ENCODE results near the gene NCDN. TPM values are rescaled to one million over a fixed set of nuclear protein-coding genes. Genes with fewer than 3 reads are reported as not detected.

NCDN gene, protein sequence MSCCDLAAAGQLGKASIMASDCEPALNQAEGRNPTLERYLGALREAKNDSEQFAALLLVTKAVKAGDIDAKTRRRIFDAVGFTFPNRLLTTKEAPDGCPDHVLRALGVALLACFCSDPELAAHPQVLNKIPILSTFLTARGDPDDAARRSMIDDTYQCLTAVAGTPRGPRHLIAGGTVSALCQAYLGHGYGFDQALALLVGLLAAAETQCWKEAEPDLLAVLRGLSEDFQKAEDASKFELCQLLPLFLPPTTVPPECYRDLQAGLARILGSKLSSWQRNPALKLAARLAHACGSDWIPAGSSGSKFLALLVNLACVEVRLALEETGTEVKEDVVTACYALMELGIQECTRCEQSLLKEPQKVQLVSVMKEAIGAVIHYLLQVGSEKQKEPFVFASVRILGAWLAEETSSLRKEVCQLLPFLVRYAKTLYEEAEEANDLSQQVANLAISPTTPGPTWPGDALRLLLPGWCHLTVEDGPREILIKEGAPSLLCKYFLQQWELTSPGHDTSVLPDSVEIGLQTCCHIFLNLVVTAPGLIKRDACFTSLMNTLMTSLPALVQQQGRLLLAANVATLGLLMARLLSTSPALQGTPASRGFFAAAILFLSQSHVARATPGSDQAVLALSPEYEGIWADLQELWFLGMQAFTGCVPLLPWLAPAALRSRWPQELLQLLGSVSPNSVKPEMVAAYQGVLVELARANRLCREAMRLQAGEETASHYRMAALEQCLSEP
- 34.1 TPM for polyA plus RNA-seq (2012; ENCODE audit: insufficient read length, low read depth)

DNA sequence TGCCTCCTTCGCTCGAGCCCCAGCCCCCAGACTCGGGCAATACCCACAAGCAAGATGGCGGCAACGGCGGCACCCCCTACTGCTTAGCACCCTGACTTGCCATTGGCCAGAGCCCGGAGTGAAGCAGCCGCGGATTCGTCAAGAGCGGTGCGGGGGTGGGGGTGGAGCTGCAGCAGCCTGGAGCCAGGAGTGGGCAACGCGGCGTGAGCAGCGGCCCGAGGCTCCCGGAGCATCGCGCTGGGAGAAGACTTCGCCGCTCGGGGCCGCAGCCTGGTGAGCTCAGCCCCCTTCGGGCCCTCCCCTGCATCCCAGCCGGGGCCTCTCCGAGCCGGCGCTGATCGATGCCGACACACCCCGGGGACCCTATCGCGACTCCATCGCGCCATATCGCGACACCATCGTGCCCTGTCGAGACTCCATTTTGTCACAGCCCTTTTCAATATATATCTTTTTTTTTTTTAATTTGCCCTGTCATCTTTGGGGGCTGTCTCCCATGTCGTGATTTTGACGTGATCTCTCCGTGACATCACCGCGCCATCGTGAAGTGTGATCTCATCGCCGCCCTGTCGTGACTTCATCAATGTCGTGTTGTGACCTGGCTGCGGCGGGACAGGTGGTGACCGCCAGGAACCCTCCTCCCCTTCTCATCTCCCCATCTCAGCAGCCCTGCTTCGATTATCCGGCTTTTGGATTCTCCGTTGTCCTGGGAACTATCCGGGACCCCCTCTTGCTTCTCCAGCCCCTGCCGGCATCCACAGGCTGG, at the start of gene NCDN:
NCDN (plus strand) TSS at position 189 of the 763 bp plus-strand sequence; CDS start at position 581, 392 bp downstream.
- TF ChIP-seq FOXP2 (optimal IDR thresholded peaks at IDR 0.05; ENCODE audit: borderline replicate concordance, extremely low read depth, extremely low read length, insufficient read depth), result no peak
- TF ChIP-seq SIN3A (IDR thresholded peaks at IDR 0.05; ENCODE audit: borderline replicate concordance, insufficient read depth, low read length), result peak; percentile 59; the same call in 1 of the 2 replicates
- TF ChIP-seq POLR2AphosphoS5 (IDR thresholded peaks at IDR 0.05; ENCODE audit: low read depth, low read length), result peak; percentile 86
- TF ChIP-seq TAF1 (IDR thresholded peaks at IDR 0.05; ENCODE audit: borderline replicate concordance, insufficient read depth, low read length), result peak; percentile 49; the same call in 1 of the 2 replicates
- TF ChIP-seq, protein P1, sequence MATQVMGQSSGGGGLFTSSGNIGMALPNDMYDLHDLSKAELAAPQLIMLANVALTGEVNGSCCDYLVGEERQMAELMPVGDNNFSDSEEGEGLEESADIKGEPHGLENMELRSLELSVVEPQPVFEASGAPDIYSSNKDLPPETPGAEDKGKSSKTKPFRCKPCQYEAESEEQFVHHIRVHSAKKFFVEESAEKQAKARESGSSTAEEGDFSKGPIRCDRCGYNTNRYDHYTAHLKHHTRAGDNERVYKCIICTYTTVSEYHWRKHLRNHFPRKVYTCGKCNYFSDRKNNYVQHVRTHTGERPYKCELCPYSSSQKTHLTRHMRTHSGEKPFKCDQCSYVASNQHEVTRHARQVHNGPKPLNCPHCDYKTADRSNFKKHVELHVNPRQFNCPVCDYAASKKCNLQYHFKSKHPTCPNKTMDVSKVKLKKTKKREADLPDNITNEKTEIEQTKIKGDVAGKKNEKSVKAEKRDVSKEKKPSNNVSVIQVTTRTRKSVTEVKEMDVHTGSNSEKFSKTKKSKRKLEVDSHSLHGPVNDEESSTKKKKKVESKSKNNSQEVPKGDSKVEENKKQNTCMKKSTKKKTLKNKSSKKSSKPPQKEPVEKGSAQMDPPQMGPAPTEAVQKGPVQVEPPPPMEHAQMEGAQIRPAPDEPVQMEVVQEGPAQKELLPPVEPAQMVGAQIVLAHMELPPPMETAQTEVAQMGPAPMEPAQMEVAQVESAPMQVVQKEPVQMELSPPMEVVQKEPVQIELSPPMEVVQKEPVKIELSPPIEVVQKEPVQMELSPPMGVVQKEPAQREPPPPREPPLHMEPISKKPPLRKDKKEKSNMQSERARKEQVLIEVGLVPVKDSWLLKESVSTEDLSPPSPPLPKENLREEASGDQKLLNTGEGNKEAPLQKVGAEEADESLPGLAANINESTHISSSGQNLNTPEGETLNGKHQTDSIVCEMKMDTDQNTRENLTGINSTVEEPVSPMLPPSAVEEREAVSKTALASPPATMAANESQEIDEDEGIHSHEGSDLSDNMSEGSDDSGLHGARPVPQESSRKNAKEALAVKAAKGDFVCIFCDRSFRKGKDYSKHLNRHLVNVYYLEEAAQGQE (IDR thresholded peaks at IDR 0.05; ENCODE audit: insufficient read depth in 1 of 2, low read depth in 2 of 2, low read length in 2 of 2), result peak in 1 of 2 experiments; percentile 35; a peak in 1 of 4 replicates

DNA sequence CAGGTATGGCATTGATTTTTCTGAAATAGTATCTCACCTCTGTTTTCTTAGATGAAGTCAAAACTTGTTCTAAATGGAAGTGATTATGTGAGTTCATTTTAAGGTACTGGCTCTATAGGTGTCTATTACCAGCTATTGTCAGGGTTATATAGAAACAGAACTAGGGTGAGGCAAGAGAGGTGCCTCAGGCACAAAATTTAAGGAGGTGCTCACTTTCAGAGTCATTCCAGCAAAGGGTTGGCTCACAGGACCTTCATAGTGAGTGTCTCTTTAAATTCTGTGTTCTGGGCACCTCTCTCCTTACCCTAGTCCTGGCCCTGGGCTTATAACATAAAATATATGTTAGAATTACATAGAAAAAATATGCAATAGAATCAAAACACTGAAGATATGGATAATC, 49.7 kb upstream of the NCDN start:
- TF ChIP-seq, protein P1 (IDR thresholded peaks at IDR 0.05; ENCODE audit: insufficient read depth in 1 of 2, low read depth in 2 of 2, low read length in 2 of 2), result no peak
- TF ChIP-seq TAF1 (IDR thresholded peaks at IDR 0.05; ENCODE audit: borderline replicate concordance, insufficient read depth, low read length), result no peak
- no peak for TF ChIP-seq SIN3A (IDR thresholded peaks at IDR 0.05; ENCODE audit: borderline replicate concordance, insufficient read depth, low read length)
- no peak for TF ChIP-seq POLR2AphosphoS5 (IDR thresholded peaks at IDR 0.05; ENCODE audit: low read depth, low read length)
- TF ChIP-seq FOXP2 (optimal IDR thresholded peaks at IDR 0.05; ENCODE audit: borderline replicate concordance, extremely low read depth, extremely low read length, insufficient read depth), result no peak

DNA sequence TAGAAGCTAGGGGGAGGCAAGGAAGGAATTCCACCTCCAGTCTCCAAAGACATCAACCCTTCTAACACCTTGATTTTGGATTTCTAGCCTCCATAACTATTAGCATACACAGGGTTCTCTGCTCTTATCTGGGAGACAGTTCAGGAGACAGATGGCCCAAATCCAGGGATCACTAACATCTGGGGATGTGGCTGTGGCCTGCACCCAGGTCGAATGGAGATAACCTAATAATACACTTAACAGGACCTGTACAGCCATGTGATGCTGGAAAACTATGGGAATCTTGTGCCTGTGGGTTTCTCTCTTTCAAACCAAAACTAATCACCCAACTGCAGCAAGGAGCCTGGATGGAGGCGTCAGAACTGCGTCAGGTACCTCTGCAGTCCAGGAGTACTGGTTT, 48.0 kb upstream of the NCDN start:
- TF ChIP-seq FOXP2 (optimal IDR thresholded peaks at IDR 0.05; ENCODE audit: borderline replicate concordance, extremely low read depth, extremely low read length, insufficient read depth), result no peak
- TF ChIP-seq TAF1 (IDR thresholded peaks at IDR 0.05; ENCODE audit: borderline replicate concordance, insufficient read depth, low read length), result no peak
- no peak for TF ChIP-seq POLR2AphosphoS5 (IDR thresholded peaks at IDR 0.05; ENCODE audit: low read depth, low read length)
- TF ChIP-seq SIN3A (IDR thresholded peaks at IDR 0.05; ENCODE audit: borderline replicate concordance, insufficient read depth, low read length), result no peak
- TF ChIP-seq, protein P1 (IDR thresholded peaks at IDR 0.05; ENCODE audit: insufficient read depth in 1 of 2, low read depth in 2 of 2, low read length in 2 of 2), result no peak

DNA sequence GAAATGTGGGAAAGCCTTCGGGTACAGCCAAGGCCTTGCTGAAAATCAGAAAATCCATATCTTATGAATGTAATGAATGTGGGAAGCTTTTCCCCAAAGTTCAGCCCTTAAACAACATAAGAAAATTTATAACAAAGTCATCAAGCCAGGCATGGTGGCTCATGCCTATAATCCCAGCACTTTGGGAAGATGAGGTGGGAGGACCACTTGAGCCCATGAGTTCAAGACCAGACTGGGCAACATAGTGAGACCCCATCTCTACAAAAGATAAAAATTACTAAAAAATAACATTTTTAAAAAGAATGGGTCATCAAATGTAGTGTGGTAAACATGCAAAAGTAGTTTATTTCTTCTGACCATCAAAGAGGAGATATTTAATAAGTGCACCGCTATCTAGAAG, 46.3 kb upstream of the NCDN start:
- TF ChIP-seq POLR2AphosphoS5 (IDR thresholded peaks at IDR 0.05; ENCODE audit: low read depth, low read length), result no peak
- TF ChIP-seq FOXP2 (optimal IDR thresholded peaks at IDR 0.05; ENCODE audit: borderline replicate concordance, extremely low read depth, extremely low read length, insufficient read depth), result no peak
- TF ChIP-seq, protein P1 (IDR thresholded peaks at IDR 0.05; ENCODE audit: insufficient read depth in 1 of 2, low read depth in 2 of 2, low read length in 2 of 2), result no peak
- TF ChIP-seq SIN3A (IDR thresholded peaks at IDR 0.05; ENCODE audit: borderline replicate concordance, insufficient read depth, low read length), result no peak
- no peak for TF ChIP-seq TAF1 (IDR thresholded peaks at IDR 0.05; ENCODE audit: borderline replicate concordance, insufficient read depth, low read length)
